ENCODE data around the gene TACC2. TPM values are rescaled to one million over a fixed set of nuclear protein-coding genes. Genes with fewer than 3 reads are reported as not detected.

TACC2 gene, protein sequence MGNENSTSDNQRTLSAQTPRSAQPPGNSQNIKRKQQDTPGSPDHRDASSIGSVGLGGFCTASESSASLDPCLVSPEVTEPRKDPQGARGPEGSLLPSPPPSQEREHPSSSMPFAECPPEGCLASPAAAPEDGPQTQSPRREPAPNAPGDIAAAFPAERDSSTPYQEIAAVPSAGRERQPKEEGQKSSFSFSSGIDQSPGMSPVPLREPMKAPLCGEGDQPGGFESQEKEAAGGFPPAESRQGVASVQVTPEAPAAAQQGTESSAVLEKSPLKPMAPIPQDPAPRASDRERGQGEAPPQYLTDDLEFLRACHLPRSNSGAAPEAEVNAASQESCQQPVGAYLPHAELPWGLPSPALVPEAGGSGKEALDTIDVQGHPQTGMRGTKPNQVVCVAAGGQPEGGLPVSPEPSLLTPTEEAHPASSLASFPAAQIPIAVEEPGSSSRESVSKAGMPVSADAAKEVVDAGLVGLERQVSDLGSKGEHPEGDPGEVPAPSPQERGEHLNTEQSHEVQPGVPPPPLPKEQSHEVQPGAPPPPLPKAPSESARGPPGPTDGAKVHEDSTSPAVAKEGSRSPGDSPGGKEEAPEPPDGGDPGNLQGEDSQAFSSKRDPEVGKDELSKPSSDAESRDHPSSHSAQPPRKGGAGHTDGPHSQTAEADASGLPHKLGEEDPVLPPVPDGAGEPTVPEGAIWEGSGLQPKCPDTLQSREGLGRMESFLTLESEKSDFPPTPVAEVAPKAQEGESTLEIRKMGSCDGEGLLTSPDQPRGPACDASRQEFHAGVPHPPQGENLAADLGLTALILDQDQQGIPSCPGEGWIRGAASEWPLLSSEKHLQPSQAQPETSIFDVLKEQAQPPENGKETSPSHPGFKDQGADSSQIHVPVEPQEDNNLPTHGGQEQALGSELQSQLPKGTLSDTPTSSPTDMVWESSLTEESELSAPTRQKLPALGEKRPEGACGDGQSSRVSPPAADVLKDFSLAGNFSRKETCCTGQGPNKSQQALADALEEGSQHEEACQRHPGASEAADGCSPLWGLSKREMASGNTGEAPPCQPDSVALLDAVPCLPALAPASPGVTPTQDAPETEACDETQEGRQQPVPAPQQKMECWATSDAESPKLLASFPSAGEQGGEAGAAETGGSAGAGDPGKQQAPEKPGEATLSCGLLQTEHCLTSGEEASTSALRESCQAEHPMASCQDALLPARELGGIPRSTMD (N-terminal part only)
- total RNA-seq (2014; rRNA removed; shearing (Covaris generic)) (24.2 and 35.9 TPM in 2 replicates), polyA plus RNA-seq (2016; fragmentation: Nextera tagmentation; extraction: Ambion mirVana) (25.8 and 30.8 TPM in 2 replicates)
- long read RNA-seq, transcript TACC2-205 (13 exons, 3,281 nt) = major isoform, 5 of 14 reads
- long read RNA-seq, partial matches to known transcripts = 4 of 14 reads
- long read RNA-seq, other reads (novel, unspliced or antisense) = 5 of 14 reads

DNA sequence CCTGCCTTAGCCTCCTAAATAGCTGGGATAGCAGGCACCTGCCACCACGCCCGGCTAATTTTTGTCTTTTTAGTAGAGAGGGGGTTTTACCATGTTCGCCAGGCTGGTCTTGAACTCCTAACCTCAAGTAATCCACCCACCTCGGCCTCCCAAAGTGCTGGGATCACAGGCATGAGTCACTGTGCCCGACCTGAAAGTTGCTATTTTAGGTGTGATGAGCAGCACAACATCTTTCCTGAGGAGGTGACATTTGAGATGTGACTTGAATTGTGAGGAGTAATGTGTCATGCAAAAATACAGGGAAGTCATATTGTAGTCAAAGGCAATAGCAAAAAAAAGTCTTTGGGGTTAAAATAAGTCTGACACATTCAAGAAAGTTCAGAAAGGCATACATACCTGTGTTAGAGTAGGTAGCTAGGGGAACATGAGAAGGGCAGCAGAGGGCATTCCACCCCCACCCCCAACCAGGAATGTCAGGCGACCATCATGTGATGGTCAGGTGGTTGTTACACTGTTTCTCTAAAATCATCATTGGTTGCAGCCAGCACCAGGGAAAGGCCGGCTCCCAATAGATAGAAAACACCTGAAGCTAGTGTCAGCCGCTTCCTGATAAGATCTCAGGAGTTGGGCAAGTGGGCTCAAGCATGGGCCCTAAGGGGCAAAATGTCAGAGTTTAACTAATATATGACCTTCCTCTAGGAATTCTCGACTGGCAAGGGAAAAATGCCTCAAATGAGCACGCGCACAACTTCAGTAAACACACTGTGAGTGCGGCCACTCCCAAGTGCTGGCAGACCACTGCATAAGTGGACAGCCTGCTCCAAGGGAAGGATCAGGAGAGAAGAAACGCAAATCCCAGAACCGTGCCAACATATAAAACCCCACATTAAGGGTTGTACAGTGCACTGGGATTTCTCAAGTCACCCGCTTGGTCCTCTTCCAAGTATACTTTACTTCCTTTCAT lies at the start of gene TACC2:
Gene TACC2 (plus strand): TSS at position 803 of the 964 bp plus-strand sequence. CDS start 32,819 bp downstream, outside the sequence.
- H3K27me3 Mint-ChIP-seq (ENCODE audit: insufficient read depth, low read depth, poor library complexity) = no peaks in the 10 kb centered on the region
- H3K4me2 ChIP-seq = no peak within 1 kb of the TSS
- H2AFZ ChIP-seq = peak within 1 kb of the TSS; percentile 63; the same call in 1 of the 2 replicates
- TF ChIP-seq ZNF331 (CRISPR knock-in tag; IDR thresholded peaks at IDR 0.05; ENCODE audit: low read depth) = no peak
- no peak for TF ChIP-seq EZH2phosphoT487 (IDR thresholded peaks at IDR 0.05; ENCODE audit: unreplicated experiment)
- no peak for TF ChIP-seq ZNF114 (CRISPR knock-in tag; IDR thresholded peaks at IDR 0.05)
- TF ChIP-seq JUNB (IDR thresholded peaks at IDR 0.05; ENCODE audit: unreplicated experiment) = no peak
- TF ChIP-seq CREB1 (CRISPR knock-in tag; IDR thresholded peaks at IDR 0.05; ENCODE audit: low read depth) = no peak
- TF ChIP-seq, protein P1, sequence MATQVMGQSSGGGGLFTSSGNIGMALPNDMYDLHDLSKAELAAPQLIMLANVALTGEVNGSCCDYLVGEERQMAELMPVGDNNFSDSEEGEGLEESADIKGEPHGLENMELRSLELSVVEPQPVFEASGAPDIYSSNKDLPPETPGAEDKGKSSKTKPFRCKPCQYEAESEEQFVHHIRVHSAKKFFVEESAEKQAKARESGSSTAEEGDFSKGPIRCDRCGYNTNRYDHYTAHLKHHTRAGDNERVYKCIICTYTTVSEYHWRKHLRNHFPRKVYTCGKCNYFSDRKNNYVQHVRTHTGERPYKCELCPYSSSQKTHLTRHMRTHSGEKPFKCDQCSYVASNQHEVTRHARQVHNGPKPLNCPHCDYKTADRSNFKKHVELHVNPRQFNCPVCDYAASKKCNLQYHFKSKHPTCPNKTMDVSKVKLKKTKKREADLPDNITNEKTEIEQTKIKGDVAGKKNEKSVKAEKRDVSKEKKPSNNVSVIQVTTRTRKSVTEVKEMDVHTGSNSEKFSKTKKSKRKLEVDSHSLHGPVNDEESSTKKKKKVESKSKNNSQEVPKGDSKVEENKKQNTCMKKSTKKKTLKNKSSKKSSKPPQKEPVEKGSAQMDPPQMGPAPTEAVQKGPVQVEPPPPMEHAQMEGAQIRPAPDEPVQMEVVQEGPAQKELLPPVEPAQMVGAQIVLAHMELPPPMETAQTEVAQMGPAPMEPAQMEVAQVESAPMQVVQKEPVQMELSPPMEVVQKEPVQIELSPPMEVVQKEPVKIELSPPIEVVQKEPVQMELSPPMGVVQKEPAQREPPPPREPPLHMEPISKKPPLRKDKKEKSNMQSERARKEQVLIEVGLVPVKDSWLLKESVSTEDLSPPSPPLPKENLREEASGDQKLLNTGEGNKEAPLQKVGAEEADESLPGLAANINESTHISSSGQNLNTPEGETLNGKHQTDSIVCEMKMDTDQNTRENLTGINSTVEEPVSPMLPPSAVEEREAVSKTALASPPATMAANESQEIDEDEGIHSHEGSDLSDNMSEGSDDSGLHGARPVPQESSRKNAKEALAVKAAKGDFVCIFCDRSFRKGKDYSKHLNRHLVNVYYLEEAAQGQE (IDR thresholded peaks at IDR 0.05; ENCODE audit: unreplicated experiment) = no peak
- TF ChIP-seq, protein P2, sequence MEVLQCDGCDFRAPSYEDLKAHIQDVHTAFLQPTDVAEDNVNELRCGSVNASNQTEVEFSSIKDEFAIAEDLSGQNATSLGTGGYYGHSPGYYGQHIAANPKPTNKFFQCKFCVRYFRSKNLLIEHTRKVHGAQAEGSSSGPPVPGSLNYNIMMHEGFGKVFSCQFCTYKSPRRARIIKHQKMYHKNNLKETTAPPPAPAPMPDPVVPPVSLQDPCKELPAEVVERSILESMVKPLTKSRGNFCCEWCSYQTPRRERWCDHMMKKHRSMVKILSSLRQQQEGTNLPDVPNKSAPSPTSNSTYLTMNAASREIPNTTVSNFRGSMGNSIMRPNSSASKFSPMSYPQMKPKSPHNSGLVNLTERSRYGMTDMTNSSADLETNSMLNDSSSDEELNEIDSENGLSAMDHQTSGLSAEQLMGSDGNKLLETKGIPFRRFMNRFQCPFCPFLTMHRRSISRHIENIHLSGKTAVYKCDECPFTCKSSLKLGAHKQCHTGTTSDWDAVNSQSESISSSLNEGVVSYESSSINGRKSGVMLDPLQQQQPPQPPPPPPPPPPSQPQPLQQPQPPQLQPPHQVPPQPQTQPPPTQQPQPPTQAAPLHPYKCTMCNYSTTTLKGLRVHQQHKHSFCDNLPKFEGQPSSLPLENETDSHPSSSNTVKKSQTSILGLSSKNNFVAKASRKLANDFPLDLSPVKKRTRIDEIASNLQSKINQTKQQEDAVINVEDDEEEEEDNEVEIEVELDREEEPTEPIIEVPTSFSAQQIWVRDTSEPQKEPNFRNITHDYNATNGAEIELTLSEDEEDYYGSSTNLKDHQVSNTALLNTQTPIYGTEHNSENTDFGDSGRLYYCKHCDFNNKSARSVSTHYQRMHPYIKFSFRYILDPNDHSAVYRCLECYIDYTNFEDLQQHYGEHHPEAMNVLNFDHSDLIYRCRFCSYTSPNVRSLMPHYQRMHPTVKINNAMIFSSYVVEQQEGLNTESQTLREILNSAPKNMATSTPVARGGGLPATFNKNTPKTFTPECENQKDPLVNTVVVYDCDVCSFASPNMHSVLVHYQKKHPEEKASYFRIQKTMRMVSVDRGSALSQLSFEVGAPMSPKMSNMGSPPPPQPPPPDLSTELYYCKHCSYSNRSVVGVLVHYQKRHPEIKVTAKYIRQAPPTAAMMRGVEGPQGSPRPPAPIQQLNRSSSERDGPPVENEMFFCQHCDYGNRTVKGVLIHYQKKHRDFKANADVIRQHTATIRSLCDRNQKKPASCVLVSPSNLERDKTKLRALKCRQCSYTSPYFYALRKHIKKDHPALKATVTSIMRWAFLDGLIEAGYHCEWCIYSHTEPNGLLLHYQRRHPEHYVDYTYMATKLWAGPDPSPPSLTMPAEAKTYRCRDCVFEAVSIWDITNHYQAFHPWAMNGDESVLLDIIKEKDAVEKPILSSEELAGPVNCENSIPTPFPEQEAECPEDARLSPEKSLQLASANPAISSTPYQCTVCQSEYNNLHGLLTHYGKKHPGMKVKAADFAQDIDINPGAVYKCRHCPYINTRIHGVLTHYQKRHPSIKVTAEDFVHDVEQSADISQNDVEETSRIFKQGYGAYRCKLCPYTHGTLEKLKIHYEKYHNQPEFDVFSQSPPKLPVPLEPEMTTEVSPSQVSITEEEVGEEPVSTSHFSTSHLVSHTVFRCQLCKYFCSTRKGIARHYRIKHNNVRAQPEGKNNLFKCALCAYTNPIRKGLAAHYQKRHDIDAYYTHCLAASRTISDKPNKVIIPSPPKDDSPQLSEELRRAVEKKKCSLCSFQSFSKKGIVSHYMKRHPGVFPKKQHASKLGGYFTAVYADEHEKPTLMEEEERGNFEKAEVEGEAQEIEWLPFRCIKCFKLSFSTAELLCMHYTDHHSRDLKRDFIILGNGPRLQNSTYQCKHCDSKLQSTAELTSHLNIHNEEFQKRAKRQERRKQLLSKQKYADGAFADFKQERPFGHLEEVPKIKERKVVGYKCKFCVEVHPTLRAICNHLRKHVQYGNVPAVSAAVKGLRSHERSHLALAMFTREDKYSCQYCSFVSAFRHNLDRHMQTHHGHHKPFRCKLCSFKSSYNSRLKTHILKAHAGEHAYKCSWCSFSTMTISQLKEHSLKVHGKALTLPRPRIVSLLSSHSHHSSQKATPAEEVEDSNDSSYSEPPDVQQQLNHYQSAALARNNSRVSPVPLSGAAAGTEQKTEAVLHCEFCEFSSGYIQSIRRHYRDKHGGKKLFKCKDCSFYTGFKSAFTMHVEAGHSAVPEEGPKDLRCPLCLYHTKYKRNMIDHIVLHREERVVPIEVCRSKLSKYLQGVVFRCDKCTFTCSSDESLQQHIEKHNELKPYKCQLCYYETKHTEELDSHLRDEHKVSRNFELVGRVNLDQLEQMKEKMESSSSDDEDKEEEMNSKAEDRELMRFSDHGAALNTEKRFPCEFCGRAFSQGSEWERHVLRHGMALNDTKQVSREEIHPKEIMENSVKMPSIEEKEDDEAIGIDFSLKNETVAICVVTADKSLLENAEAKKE (CRISPR knock-in tag; IDR thresholded peaks at IDR 0.05) = no peak
- TF ChIP-seq, protein P3, sequence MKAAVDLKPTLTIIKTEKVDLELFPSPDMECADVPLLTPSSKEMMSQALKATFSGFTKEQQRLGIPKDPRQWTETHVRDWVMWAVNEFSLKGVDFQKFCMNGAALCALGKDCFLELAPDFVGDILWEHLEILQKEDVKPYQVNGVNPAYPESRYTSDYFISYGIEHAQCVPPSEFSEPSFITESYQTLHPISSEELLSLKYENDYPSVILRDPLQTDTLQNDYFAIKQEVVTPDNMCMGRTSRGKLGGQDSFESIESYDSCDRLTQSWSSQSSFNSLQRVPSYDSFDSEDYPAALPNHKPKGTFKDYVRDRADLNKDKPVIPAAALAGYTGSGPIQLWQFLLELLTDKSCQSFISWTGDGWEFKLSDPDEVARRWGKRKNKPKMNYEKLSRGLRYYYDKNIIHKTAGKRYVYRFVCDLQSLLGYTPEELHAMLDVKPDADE (IDR thresholded peaks at IDR 0.05) = no peak
- TF ChIP-seq POLR2AphosphoS5 (IDR thresholded peaks at IDR 0.05; ENCODE audit: low read depth) = no peak

More for the DNA sequence above, at the start of gene TACC2:
- H3K36me3 ChIP-seq (ENCODE audit: insufficient read depth) = no peaks in the 10 kb centered on the region; the same call in 1 of the 2 replicates
- Mint-ChIP-seq H3K4me1 (peaks cover 4% of the 10 kb centered on the region; the same call in 2 of the 3 replicates), H3K27ac (no peak within 1 kb of the TSS), H3K4me3 (no peak within 1 kb of the TSS), H3K9me3 (peaks cover 29% of the 10 kb centered on the region), H3K36me3 (ENCODE audit: low read depth) (peaks cover 21% of the 10 kb centered on the region)
- H3K4me1 ChIP-seq (ENCODE audit: insufficient read depth) = no peaks in the 10 kb centered on the region
- H3K4me3 ChIP-seq = no peak within 1 kb of the TSS
- no peaks in the 10 kb centered on the region for H3K79me2 ChIP-seq (replicated peaks; ENCODE audit: insufficient read depth)
- no peaks in the 10 kb centered on the region for H4K20me1 ChIP-seq (replicated peaks; ENCODE audit: insufficient read depth)
- H3K27ac ChIP-seq (ENCODE audit: low read depth) = no peak within 1 kb of the TSS
- H3F3A ChIP-seq (replicated peaks; ENCODE audit: low read depth) = no peaks in the 10 kb centered on the region
- H3K27me3 ChIP-seq (ENCODE audit: insufficient read depth) = no peaks in the 10 kb centered on the region
- H3K9me2 ChIP-seq (ENCODE audit: insufficient read depth) = no peaks in the 10 kb centered on the region
- DNase-seq (ENCODE audit: low spot score) (no peak), ATAC-seq (no peak)
